Gastrocnemius medialis (tissue), 4 donors: ENCODE results near the gene KLHL15. TPM values are rescaled to one million over a fixed set of nuclear protein-coding genes. Genes with fewer than 3 reads are reported as not detected.
"Not testable (repeated sequence)": the region's sequence is repeated elsewhere in the genome, so short reads cannot be mapped to it uniquely, and the experiment has no call there.

Experiments
- ATAC-seq, 2 donors: fragments of 150-250 bp; one replicate each; pipeline ENCODE4 v1.9.1; 2016
- DNase-seq, 2 donors: peaks; one replicate each; pipeline ENCODE4 v3.0.0-alpha.2; 2019
- H3K27ac ChIP-seq, 4 donors: fragments of 200-600 bp; sonication (generic); 1 replicate in 1 of 4; 2 replicates in 3 of 4; pipeline ENCODE4 v1.5.1; 2016 to 2018; ENCODE audit warnings: mild to moderate bottlenecking in 2 of 4, moderate library complexity in 1 of 4
- H3K27me3 ChIP-seq, 3 donors: fragments of 200-600 bp; sonication (generic) in 2 of 3; 1 replicate in 1 of 3; 2 replicates in 2 of 3; pipeline versions ENCODE4 v1.5.1 to v1.6.0; 2016 to 2019; ENCODE audit warnings: mild to moderate bottlenecking in 1 of 3, moderate library complexity in 1 of 3
- H3K36me3 ChIP-seq, 2 donors: fragments of 200-600 bp; sonication (generic) in 1 of 2; one replicate each; pipeline ENCODE4 v1.5.1; 2017 to 2018
- H3K4me1 ChIP-seq, 2 donors: fragments of 200-600 bp; sonication (generic) in 1 of 2; one replicate each; pipeline ENCODE4 v1.5.1; 2016 to 2017; ENCODE audit warnings: mild to moderate bottlenecking in 2 of 2
- H3K4me3 ChIP-seq, 4 donors: fragments of 200-600 bp; sonication (generic) in 3 of 4; 1 replicate in 1 of 4; 2 replicates in 3 of 4; pipeline ENCODE4 v1.5.1; 2016 to 2019; ENCODE audit warnings: mild to moderate bottlenecking in 2 of 4
- H3K9me3 ChIP-seq, 3 donors: fragments of 200-600 bp; sonication (generic) in 2 of 3; 1 replicate in 1 of 3; 2 replicates in 2 of 3; pipeline ENCODE4 v1.5.1; 2016 to 2019
- POLR2A ChIP-seq, 2 donors: fragments of 450-650 bp; IDR thresholded peaks; one replicate each; pipeline ENCODE4 v1.6.1; 2017; ENCODE audit warnings: antibody characterized with exemption in 2 of 2, mild to moderate bottlenecking in 2 of 2, moderate library complexity in 2 of 2
- in situ Hi-C, 4 donors: fragments of 200-750 bp; cut with MboI; loops; one replicate each; pipeline versions ENCODE4 v1.15.0 to v1.8.0; 2017; ENCODE audit warnings: low sequenced_read_pairs in 4 of 4
- intact Hi-C: fragments of 100-400 bp; cut with DNase I; formaldehyde crosslinking; loops from one replicate; pipeline ENCODE4 v1.15.1; 2023; ENCODE audit warnings: low total_unique reads
- total RNA-seq, 4 donors: library from RNA; depleted of rRNA; stranded (reverse); fragments of >200 nt; gene quantifications; one replicate each; pipeline versions ENCODE4 v1.1.0 to v1.2.3, GENCODE V29; 2016
- TF ChIP-seq, protein P1 (sequence below), 5 experiments: fragments of 450-650 bp in 3 of 5; fragments of 200-600 bp in 2 of 5; sonication (generic) in 2 of 5; IDR thresholded peaks in 4 of 5; conservative IDR thresholded peaks in 1 of 5; 1 replicate in 4 of 5; 2 replicates in 1 of 5; pipeline ENCODE4 v1.5.1; 2016 to 2019; ENCODE audit warnings: antibody characterized with exemption in 5 of 5, mild to moderate bottlenecking in 3 of 5, moderate library complexity in 3 of 5

KLHL15 gene
- total RNA-seq, 4 donors from 2014 or later = 5.1 to 9.3 (median 8.1) TPM

DNA sequence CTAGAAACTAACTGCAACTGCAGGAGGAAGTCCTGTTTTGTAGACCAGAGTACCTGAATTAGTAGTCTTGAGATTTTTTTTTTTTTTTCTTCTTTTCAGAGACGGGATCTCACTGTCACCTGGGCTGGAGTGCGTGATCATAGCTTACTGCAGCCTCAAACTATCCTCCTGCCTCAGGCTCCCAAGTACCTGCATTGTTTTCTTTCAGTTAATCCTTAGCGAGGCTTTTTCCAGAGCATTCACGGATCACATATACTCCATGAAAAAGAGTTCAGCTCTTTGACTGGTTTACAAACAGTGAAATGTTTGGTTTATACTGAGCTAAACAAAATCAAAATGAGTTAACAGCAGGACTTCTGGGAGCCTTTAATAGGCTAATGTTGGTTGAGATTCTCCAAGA lies 45.8 kb downstream of the KLHL15 start:
- intact Hi-C loops (no loop called here), in situ Hi-C loops (no loop called here)
- H3K27me3 ChIP-seq = no peaks in the 10 kb centered on the region
- H3K4me3 ChIP-seq = no peak overlapping the region
- H3K4me1 ChIP-seq = no peaks in the 10 kb centered on the region
- DNase-seq = no peak
- no peaks in the 10 kb centered on the region for H3K9me3 ChIP-seq
- ATAC-seq = no peak
- no peak overlapping the region for H3K27ac ChIP-seq
- no peaks in the 10 kb centered on the region for H3K36me3 ChIP-seq
- TF ChIP-seq, protein P1, sequence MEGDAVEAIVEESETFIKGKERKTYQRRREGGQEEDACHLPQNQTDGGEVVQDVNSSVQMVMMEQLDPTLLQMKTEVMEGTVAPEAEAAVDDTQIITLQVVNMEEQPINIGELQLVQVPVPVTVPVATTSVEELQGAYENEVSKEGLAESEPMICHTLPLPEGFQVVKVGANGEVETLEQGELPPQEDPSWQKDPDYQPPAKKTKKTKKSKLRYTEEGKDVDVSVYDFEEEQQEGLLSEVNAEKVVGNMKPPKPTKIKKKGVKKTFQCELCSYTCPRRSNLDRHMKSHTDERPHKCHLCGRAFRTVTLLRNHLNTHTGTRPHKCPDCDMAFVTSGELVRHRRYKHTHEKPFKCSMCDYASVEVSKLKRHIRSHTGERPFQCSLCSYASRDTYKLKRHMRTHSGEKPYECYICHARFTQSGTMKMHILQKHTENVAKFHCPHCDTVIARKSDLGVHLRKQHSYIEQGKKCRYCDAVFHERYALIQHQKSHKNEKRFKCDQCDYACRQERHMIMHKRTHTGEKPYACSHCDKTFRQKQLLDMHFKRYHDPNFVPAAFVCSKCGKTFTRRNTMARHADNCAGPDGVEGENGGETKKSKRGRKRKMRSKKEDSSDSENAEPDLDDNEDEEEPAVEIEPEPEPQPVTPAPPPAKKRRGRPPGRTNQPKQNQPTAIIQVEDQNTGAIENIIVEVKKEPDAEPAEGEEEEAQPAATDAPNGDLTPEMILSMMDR (IDR thresholded peaks at IDR 0.05 in 4 of 5, conservative IDR thresholded peaks at IDR 0.05 in 1 of 5) = no peak
- TF ChIP-seq POLR2A (IDR thresholded peaks at IDR 0.05) = no peak

DNA sequence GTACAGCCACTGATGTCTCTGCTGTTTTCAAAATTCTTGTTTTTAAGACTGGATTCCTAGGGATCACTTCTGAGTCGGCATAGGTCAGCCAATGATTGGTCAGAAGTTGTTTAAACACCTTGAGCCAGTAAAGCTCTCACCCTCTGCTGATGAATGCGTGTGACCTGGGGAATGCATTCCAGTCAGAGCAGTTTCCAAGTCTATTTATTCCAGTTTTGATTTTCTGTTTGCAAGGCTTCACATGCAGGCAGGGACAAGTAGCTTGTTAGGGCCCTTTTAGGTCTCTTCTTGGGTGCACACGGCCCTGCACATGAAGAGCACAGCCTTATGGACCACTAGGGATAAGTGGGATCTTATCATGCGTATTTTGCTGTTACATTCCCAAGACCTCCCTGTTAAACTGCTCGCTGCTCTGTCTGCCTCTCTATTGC lies 47.0 kb downstream of the KLHL15 start:
- ATAC-seq (no peak), DNase-seq (no peak)
- Histone ChIP-seq H3K9me3 (no peaks in the 10 kb centered on the region), H3K4me1 (no peaks in the 10 kb centered on the region), H3K4me3 (no peak overlapping the region), H3K27ac (no peak overlapping the region), H3K27me3 (no peaks in the 10 kb centered on the region), H3K36me3 (no peaks in the 10 kb centered on the region)
- TF ChIP-seq, protein P1 (IDR thresholded peaks at IDR 0.05 in 4 of 5, conservative IDR thresholded peaks at IDR 0.05 in 1 of 5) = no peak
- intact Hi-C loops (no loop called here), in situ Hi-C loops (no loop called here)

DNA sequence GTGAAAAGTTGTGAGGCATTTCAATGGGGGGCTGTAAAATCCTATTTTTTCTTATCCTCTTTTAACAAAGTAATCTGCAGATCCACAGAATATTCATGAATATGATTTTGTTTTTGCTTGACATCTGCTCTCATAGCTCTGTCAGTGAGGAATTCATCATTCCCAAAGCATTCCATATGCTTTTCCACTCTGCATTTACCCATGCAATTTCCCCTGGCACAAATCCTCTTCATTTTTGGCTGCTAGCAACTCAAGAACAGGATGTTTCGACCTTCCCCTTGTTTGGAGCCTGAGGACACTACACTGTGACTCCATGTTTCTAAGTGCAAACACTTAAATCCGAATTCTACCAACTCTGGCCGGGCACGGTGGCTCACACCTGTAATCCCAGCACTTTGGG lies 48.5 kb downstream of the KLHL15 start:
- ATAC-seq (no peak), DNase-seq (no peak)
- Histone ChIP-seq H3K27me3 (no peaks in the 10 kb centered on the region), H3K4me1 (no peaks in the 10 kb centered on the region), H3K9me3 (no peaks in the 10 kb centered on the region), H3K36me3 (no peaks in the 10 kb centered on the region), H3K4me3 (no peak overlapping the region), H3K27ac (no peak overlapping the region)
- TF ChIP-seq POLR2A (IDR thresholded peaks at IDR 0.05) = no peak
- TF ChIP-seq, protein P1 (IDR thresholded peaks at IDR 0.05 in 4 of 5, conservative IDR thresholded peaks at IDR 0.05 in 1 of 5) = no peak
- intact Hi-C loops (no loop called here), in situ Hi-C loops (no loop called here)

DNA sequence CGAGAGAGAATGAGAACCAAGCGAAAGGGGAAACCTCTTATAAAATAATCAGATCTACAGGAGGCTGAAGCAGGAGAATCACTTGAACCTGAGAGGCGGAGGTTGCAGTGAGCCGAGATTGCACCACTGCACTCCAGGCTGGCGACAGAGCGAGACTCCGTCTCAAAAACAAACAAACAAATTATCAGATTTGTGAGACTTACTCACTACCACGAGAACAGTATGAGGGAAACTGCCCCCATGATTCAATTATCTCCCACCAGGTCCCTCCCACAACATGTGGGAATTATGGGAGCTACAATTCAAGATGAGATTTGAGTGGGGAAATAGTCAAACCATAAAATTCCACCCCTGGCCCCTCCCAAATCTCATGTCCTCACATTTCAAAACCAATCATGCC lies 61.4 kb downstream of the KLHL15 start:
- H3K27me3 ChIP-seq, DNase-seq, in situ Hi-C loops, H3K4me1 ChIP-seq, H3K36me3 ChIP-seq, intact Hi-C loops, H3K27ac ChIP-seq, H3K9me3 ChIP-seq, ATAC-seq, H3K4me3 ChIP-seq: not testable (repeated sequence)

DNA sequence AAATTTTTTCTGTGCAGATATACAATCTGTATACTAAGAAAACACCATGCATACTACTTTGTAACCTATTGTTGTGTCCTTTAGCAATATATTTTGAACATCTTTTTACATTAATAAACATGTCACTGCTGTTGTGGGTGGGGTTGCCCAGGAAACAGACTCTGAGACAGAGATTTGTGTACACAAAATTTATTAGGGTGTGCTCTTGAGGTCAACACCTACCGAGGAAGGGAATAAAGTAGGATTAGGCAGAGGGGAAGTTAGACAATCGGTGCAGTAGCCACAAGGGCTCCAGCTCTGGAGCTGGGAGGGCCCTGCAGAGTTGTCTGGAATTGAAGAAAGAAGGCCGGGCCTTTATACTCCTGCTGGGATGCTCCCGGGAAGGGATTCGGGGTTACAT lies 62.8 kb downstream of the KLHL15 start:
- Histone ChIP-seq H3K9me3 (no peaks in the 10 kb centered on the region), H3K4me3 (no peak overlapping the region), H3K4me1 (no peaks in the 10 kb centered on the region), H3K27ac (no peak overlapping the region), H3K36me3 (no peaks in the 10 kb centered on the region), H3K27me3 (no peaks in the 10 kb centered on the region)
- DNase-seq (no peak), ATAC-seq (no peak)
- intact Hi-C loops (no loop called here), in situ Hi-C loops (no loop called here)
- TF ChIP-seq POLR2A (IDR thresholded peaks at IDR 0.05) = no peak
- TF ChIP-seq, protein P1 (IDR thresholded peaks at IDR 0.05 in 4 of 5, conservative IDR thresholded peaks at IDR 0.05 in 1 of 5) = no peak
